ENCODE measurements around the gene CYP21A2. TPM values are rescaled to one million over a fixed set of nuclear protein-coding genes. Genes with fewer than 3 reads are reported as not detected.

CYP21A2 gene
- total RNA-seq, 1 donor, result 0.09 TPM

DNA sequence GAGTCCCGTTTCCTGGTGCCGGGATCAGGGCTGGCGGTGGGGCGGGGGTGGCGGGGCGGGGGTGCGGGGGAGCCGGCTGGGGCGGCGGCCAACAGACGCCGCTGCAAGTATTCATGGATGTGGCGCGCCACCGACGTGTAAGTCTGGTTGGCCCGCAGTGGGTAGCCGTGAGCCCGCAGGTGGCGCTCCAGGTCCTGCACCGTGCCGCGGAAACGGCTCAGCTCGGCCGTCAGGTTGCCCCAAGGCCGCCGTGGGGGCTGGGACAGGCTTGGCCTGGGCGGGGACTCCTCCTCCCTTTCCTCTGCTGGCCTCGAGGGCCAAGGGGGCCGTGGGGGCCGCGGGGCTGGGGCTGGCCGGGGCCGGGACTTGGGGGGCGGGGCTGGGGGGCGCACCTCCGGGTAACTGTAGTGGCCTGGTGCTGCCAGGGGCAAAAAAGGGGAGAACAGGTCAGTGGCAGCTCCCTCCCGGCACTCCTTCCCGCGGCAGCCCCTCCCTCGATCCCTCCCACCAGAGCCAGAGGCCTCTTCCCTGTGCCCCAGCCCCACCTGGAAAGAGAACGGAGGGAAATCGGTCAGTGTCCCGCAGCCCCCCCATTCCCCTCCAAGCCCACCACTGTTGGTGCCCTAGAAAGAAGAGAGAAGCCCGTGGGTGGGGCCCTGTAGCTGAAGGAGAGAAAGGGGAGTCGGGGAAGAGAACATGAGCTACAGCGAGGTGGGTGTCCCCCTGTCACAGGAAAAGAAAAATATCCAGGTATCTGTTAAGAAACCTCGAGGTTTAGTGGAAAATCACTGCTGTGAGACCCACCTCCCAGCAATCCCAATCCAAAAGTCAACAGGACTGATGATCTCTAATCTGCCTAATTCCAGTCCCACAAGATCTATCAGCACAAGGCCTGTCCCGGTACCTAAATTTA is 49.6 kb downstream of the CYP21A2 start:
- no peak overlapping the region for H3K4me3 ChIP-seq (ENCODE audit: low read depth, low read length)
- TF ChIP-seq, protein P1, sequence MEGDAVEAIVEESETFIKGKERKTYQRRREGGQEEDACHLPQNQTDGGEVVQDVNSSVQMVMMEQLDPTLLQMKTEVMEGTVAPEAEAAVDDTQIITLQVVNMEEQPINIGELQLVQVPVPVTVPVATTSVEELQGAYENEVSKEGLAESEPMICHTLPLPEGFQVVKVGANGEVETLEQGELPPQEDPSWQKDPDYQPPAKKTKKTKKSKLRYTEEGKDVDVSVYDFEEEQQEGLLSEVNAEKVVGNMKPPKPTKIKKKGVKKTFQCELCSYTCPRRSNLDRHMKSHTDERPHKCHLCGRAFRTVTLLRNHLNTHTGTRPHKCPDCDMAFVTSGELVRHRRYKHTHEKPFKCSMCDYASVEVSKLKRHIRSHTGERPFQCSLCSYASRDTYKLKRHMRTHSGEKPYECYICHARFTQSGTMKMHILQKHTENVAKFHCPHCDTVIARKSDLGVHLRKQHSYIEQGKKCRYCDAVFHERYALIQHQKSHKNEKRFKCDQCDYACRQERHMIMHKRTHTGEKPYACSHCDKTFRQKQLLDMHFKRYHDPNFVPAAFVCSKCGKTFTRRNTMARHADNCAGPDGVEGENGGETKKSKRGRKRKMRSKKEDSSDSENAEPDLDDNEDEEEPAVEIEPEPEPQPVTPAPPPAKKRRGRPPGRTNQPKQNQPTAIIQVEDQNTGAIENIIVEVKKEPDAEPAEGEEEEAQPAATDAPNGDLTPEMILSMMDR (IDR thresholded peaks at IDR 0.05; ENCODE audit: insufficient read depth, low read length), result peak; percentile 61
- peak; percentile 68 for DNase-seq (ENCODE audit: low read depth)

DNA sequence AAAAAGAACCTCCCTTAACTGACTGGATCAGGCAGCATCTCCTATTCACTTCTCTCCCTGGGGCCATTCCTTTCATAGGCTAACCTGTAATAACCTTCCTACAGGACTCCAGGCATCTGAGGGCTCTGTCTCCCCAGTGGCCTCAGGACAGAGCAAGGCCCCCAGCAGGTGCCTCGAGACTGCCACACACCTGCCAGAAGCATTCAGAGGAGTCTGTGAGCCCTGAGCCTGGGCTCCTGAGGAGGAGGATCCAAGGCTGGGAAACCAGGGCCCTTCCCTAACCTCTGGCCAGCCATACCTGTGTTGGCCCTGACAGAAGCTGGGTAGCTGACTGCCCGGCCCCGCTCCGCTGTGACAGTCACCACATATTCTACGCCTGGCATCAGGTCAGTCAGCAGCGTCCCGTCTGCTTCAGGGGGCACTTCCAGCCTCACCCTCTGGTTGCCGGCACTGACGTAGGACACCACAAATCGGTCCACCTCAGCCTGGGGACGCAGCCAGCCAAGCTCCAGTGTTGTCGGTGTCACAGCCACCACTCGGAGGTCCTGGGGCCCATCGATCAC is 50.4 kb downstream of the CYP21A2 start:
- TF ChIP-seq, protein P1 (IDR thresholded peaks at IDR 0.05; ENCODE audit: insufficient read depth, low read length), result no peak
- H3K4me3 ChIP-seq (ENCODE audit: low read depth, low read length), result no peak overlapping the region
- no peak for DNase-seq (ENCODE audit: low read depth)

DNA sequence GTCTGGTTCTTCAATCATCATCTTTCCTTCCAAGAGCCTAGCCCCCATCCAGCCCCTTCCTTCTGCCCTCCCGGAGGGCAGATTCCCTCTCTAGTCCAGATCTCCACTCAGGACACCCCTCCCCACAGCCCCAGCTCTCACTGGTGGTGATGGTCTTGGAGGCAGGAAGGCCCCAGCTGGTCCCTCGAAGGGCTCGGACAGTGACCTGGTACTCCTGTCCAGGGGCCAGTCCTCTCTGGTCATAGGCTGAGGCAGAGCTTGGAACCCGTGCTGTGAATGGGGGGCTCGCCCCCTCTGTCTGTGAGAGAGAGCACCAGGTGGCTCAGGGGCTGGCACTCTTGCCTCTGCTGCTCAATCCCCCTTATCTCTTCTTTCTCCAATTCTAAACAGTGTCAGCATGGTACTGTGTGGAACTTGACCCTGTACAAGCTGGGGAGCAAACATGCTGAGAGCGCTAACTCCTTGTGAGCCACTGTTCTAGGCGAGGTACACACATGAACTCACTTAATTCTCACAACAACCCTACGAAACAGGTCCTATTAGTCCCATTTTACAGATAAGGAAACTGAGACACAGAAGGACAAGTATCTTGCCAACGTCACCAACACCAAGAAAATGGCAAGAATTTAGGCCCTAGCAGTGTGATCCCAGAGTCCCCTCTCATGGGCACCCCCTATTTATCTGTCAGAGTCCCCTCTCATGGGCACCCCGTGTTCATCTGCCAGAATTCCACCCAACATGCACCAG is 51.0 kb downstream of the CYP21A2 start:
- no peak for DNase-seq (ENCODE audit: low read depth)
- TF ChIP-seq, protein P1 (IDR thresholded peaks at IDR 0.05; ENCODE audit: insufficient read depth, low read length), result no peak
- no peak overlapping the region for H3K4me3 ChIP-seq (ENCODE audit: low read depth, low read length)

Small RNA genes within 50 kb of the gene (small RNA-seq; reads per million reads assigned to genes)
- not detected for gene RNA5SP206

Other genes with a start within 250 kb of the CYP21A2 start
- 19.6 and 68.8 TPM in 2 replicates for gene VARS1, start 242.7 kb upstream of the CYP21A2 start, total RNA-seq (ENCODE audit: low replicate concordance)
- gene LSM2, start 231.4 kb upstream of the CYP21A2 start, total RNA-seq (ENCODE audit: low replicate concordance), result 49.5 and 88.3 TPM in 2 replicates
- 1.4 and 2.4 TPM in 2 replicates for gene HSPA1L, start 223.1 kb upstream of the CYP21A2 start, total RNA-seq (ENCODE audit: low replicate concordance)
- 52.8 and 76.9 TPM in 2 replicates for gene HSPA1A, start 222.9 kb upstream of the CYP21A2 start, total RNA-seq (ENCODE audit: low replicate concordance)
- 62.0 and 112 TPM in 2 replicates for gene HSPA1B, start 210.7 kb upstream of the CYP21A2 start, total RNA-seq (ENCODE audit: low replicate concordance)
- gene NEU1, start 175.6 kb upstream of the CYP21A2 start, total RNA-seq (ENCODE audit: low replicate concordance), result 35.8 and 48.2 TPM in 2 replicates
- 0.27 TPM in 1 of 2 replicates, not detected in the other for gene SLC44A4, start 159.4 kb upstream of the CYP21A2 start, total RNA-seq (ENCODE audit: low replicate concordance)
- 37.9 and 62.0 TPM in 2 replicates for gene EHMT2, start 140.7 kb upstream of the CYP21A2 start, total RNA-seq (ENCODE audit: low replicate concordance)
- 3.3 and 3.8 TPM in 2 replicates for gene ZBTB12, start 136.3 kb upstream of the CYP21A2 start, total RNA-seq (ENCODE audit: low replicate concordance)
- gene C2, start 110.7 kb upstream of the CYP21A2 start, total RNA-seq (ENCODE audit: low replicate concordance), result 4.4 and 48.2 TPM in 2 replicates
- gene CFB, start 92.3 kb upstream of the CYP21A2 start, total RNA-seq (ENCODE audit: low replicate concordance), result 32.9 and 39.1 TPM in 2 replicates
- gene NELFE, start 79.4 kb upstream of the CYP21A2 start, total RNA-seq (ENCODE audit: low replicate concordance), result 36.6 and 109 TPM in 2 replicates
- gene SKIC2, start 79.2 kb upstream of the CYP21A2 start, total RNA-seq (ENCODE audit: low replicate concordance), result 30.7 and 42.8 TPM in 2 replicates
- 15.9 and 28.8 TPM in 2 replicates for gene DXO, start 66.3 kb upstream of the CYP21A2 start, total RNA-seq (ENCODE audit: low replicate concordance)
- 5.2 and 33.5 TPM in 2 replicates for gene C4A, start 56.4 kb upstream of the CYP21A2 start, total RNA-seq (ENCODE audit: low replicate concordance)
- 4.1 and 19.4 TPM in 2 replicates for gene C4B, start 23.6 kb upstream of the CYP21A2 start, total RNA-seq (ENCODE audit: low replicate concordance)
- 54.0 and 315 TPM in 2 replicates for gene TNXB, start 70.9 kb downstream of the CYP21A2 start, total RNA-seq (ENCODE audit: low replicate concordance)
- 23.8 and 40.6 TPM in 2 replicates for gene ATF6B, start 89.8 kb downstream of the CYP21A2 start, total RNA-seq (ENCODE audit: low replicate concordance)
- gene FKBPL, start 91.9 kb downstream of the CYP21A2 start, total RNA-seq (ENCODE audit: low replicate concordance), result 5.6 and 7.9 TPM in 2 replicates
- 0.41 and 0.54 TPM in 2 replicates for gene PRRT1, start 113.5 kb downstream of the CYP21A2 start, total RNA-seq (ENCODE audit: low replicate concordance)
- 7.1 and 30.2 TPM in 2 replicates for gene PPT2, start 115.7 kb downstream of the CYP21A2 start, total RNA-seq (ENCODE audit: low replicate concordance)
- gene EGFL8, start 126.2 kb downstream of the CYP21A2 start, total RNA-seq (ENCODE audit: low replicate concordance), result 0.16 and 0.72 TPM in 2 replicates
- 19.1 and 41.1 TPM in 2 replicates for gene AGPAT1, start 137.7 kb downstream of the CYP21A2 start, total RNA-seq (ENCODE audit: low replicate concordance)
- 13.2 and 43.5 TPM in 2 replicates for gene RNF5, start 140.0 kb downstream of the CYP21A2 start, total RNA-seq (ENCODE audit: low replicate concordance)
- gene AGER, start 145.8 kb downstream of the CYP21A2 start, total RNA-seq (ENCODE audit: low replicate concordance), result 0.16 and 0.18 TPM in 2 replicates
- 6.5 and 19.6 TPM in 2 replicates for gene PBX2, start 151.8 kb downstream of the CYP21A2 start, total RNA-seq (ENCODE audit: low replicate concordance)
- gene GPSM3, start 154.2 kb downstream of the CYP21A2 start, total RNA-seq (ENCODE audit: low replicate concordance), result 0.90 TPM in 1 of 2 replicates, not detected in the other
- gene NOTCH4, start 185.7 kb downstream of the CYP21A2 start, total RNA-seq (ENCODE audit: low replicate concordance), result 1.1 and 2.2 TPM in 2 replicates